Heart right ventricle (tissue), 16 donors: ENCODE results near the gene SCAF11. TPM values are rescaled to one million over a fixed set of nuclear protein-coding genes. Genes with fewer than 3 reads are reported as not detected.

Experiments used
- ATAC-seq, 8 donors: fragments of 200-7000 bp; cut with Tn5 transposase; one replicate each; pipeline ENCODE4 v1.9.1; 2020; ENCODE audit warnings: mild to moderate bottlenecking in 8 of 8, moderate library complexity in 8 of 8, moderate number of reproducible peaks in 1 of 8
- DNase-seq, 2 donors: peaks; one replicate each; pipeline ENCODE4 v3.0.0-alpha.2; 2020
- H3K27ac ChIP-seq, 10 donors: fragments of 200-600 bp; sonication (generic) in 2 of 10; one replicate each; pipeline versions ENCODE4 v1.5.0 to v1.8.0; 2020 to 2022; ENCODE audit warnings: mild to moderate bottlenecking in 3 of 10
- H3K27me3 ChIP-seq, 7 donors: fragments of 200-600 bp; one replicate each; pipeline ENCODE4 v1.8.0; 2021 to 2022; ENCODE audit warnings: mild to moderate bottlenecking in 2 of 7
- H3K36me3 ChIP-seq, 9 donors: fragments of 200-600 bp; sonication (generic) in 1 of 9; one replicate each; pipeline versions ENCODE4 v1.5.0 to v1.8.0; 2020 to 2022; ENCODE audit warnings: mild to moderate bottlenecking in 2 of 9
- H3K4me1 ChIP-seq, 9 donors: fragments of 200-600 bp; sonication (generic) in 1 of 9; one replicate each; pipeline versions ENCODE4 v1.5.0 to v1.8.0; 2020 to 2022; ENCODE audit warnings: mild to moderate bottlenecking in 4 of 9
- H3K4me3 ChIP-seq, 10 donors: fragments of 200-600 bp; sonication (generic) in 2 of 10; one replicate each; pipeline versions ENCODE4 v1.5.0 to v1.8.0; 2020 to 2022; ENCODE audit warnings: mild to moderate bottlenecking in 7 of 10, moderate library complexity in 2 of 10
- H3K9me3 ChIP-seq, 11 donors: fragments of 200-600 bp in 10 of 11; sonication (generic) in 2 of 11; one replicate each; pipeline versions ENCODE4 v1.5.0 to v1.8.0; 2013 to 2022; ENCODE audit warnings: mild to moderate bottlenecking in 2 of 11, control low read depth in 1 of 11, moderate library complexity in 1 of 11
- WGBS, 2 donors: extraction: QIAGEN DNeasy Blood & Tissue Kit; methylation state at CpG; one replicate each; pipeline ENCODE4 v1.1.7; 2013; ENCODE audit warnings: inconsistent platforms in 1 of 2; 5-methylcytosine and 5-hydroxymethylcytosine counted together
- intact Hi-C, 10 donors: fragments of 100-400 bp; cut with DNase I; formaldehyde crosslinking; loops; one replicate each; pipeline versions ENCODE4 v1.11.1 to v1.14.2; 2022
- polyA plus RNA-seq, 2 donors: library from polyadenylated mRNA; stranded (reverse); fragments of 200-250 nt; gene quantifications; one replicate each; pipeline ENCODE4 v1.2.3, GENCODE V29; 2013
- total RNA-seq, 10 donors: library from RNA; stranded (reverse); fragmentation: NEBNext Ultra II Directional in 3 of 10; extraction: Animal tissue kit (Norgen Biotek cat#: 25700) in 3 of 10; gene quantifications; one replicate each; pipeline versions ENCODE4 v1.2.1 to v1.2.4, GENCODE V29; 2021 to 2023
- TF ChIP-seq, protein P1 (sequence below), 9 donors: fragments of 200-600 bp; sonication (generic) in 2 of 9; IDR thresholded peaks; one replicate each; pipeline versions ENCODE4 v1.5.0 to v1.8.0; 2021 to 2022; ENCODE audit warnings: antibody characterized with exemption in 9 of 9, mild to moderate bottlenecking in 5 of 9, moderate library complexity in 1 of 9
- donor health status: Arrhythmogenic right ventricular cardiomyopathy.
- donor health status: ischemic (EF 13 %, LVEDD 7.1; RV severe dilation, severe dysfunction).
- donor health status: healthy with polysubstance abuse.
- donor health status: DM: no; HTN: yes; CAD: no.
- donor health status: DM: no; HTN: no; CAD: no.
- donor health status: ischemic (EF 25% LVEDD 6.9; RV normal size, moderate dysfunction).
- donor health status: ischemic (EF 25% LVEDD 5.7; RV mildly dilated, moderate dysfunction).
- donor health status: healthy.
- donor health status: DM: yes; HTN: yes; CAD: no.
- donor health status: Ischemic cardiomyopathy.
- donor health status: ischemic (EF 35%, LVEDD 5.7; RV mildly dilated, moderate dysfunction).
- donor health status: nonischemic (EF 11% LVEDD 7.7; RV severe dilation, severe dysfunction).
- donor health status: DM: yes; HTN: yes; CAD: no.
- donor health status: PGD.
- donor health status: ischemic (EF 29% LVEDD 5.4; RV normal size, mild dysfunction).
- donor health status: nonischemic (EF 23%, LVEDD 6.1; RV moderate dilation, normal function).

Gene SCAF11
- total and polyA plus RNA-seq, 12 donors, result 15.1 to 112 (median 85.6) TPM

- H3K27ac ChIP-seq, result peak overlapping the region in 8 of 10 donors; percentile 3 to 51 (median 46)
- H3K27me3 ChIP-seq, result no peaks in the 10 kb centered on the region
- H3K4me1 ChIP-seq, result peaks cover 3 to 97% (median 90%) of the 10 kb centered on the region in 9 donors
- TF ChIP-seq, protein P1, sequence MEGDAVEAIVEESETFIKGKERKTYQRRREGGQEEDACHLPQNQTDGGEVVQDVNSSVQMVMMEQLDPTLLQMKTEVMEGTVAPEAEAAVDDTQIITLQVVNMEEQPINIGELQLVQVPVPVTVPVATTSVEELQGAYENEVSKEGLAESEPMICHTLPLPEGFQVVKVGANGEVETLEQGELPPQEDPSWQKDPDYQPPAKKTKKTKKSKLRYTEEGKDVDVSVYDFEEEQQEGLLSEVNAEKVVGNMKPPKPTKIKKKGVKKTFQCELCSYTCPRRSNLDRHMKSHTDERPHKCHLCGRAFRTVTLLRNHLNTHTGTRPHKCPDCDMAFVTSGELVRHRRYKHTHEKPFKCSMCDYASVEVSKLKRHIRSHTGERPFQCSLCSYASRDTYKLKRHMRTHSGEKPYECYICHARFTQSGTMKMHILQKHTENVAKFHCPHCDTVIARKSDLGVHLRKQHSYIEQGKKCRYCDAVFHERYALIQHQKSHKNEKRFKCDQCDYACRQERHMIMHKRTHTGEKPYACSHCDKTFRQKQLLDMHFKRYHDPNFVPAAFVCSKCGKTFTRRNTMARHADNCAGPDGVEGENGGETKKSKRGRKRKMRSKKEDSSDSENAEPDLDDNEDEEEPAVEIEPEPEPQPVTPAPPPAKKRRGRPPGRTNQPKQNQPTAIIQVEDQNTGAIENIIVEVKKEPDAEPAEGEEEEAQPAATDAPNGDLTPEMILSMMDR (IDR thresholded peaks at IDR 0.05), result no peak
- no peak for DNase-seq
- H3K36me3 ChIP-seq, result peaks cover 0 to 7% (median 0%) of the 10 kb centered on the region in 9 donors
- peak in 3 of 8 donors; percentile 28 to 83 (median 67) for ATAC-seq
- intact Hi-C loops, result no loop called here
- H3K9me3 ChIP-seq, result no peaks in the 10 kb centered on the region
- no peak overlapping the region for H3K4me3 ChIP-seq
- WGBS, 2 donors, result 46 to 58% methylated on average over 1 of the region's 1 CpG
Observed at GRCh38 chr12:45980540-45980939, 9.8 kb downstream of the SCAF11 start.

DNA sequence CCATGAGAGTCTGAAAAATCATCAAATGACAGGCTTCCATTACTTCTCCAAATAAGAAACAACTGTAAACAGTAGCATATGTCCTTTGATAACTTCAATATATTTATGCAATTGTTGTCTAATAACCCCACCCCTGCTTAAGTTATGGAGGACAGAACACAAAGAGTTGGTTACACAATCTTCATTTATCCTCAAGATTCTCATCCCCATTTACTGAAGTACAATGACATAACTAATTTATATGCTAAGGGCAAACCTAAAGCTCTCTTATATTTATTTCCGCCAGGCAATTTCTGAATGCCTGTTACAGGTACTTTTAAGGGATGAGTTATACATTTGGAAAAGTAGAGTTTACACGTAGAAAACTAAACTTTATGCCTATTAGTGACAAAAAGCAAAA lies 12.3 kb downstream of the SCAF11 start:
- H3K4me1 ChIP-seq, result peaks cover 3 to 100% (median 94%) of the 10 kb centered on the region in 9 donors
- H3K4me3 ChIP-seq, result no peak overlapping the region
- H3K36me3 ChIP-seq, result peaks cover 0 to 8% (median 0%) of the 10 kb centered on the region in 9 donors
- ATAC-seq, result no peak
- peaks cover 0 to 3% (median 0%) of the 10 kb centered on the region in 11 donors for H3K9me3 ChIP-seq
- H3K27ac ChIP-seq, result peak overlapping the region in 1 of 10 donors; percentile 23
- DNase-seq, result no peak
- TF ChIP-seq, protein P1 (IDR thresholded peaks at IDR 0.05), result no peak
- intact Hi-C loops, result no loop called here
- no peaks in the 10 kb centered on the region for H3K27me3 ChIP-seq
- WGBS, 2 donors, result 83 to 92% methylated on average over 2 of the region's 2 CpGs

GRCh38 chr12:45977620-45978019 lies 12.8 kb downstream of the SCAF11 start:
- no peak overlapping the region for H3K4me3 ChIP-seq
- H3K27me3 ChIP-seq, result no peaks in the 10 kb centered on the region
- intact Hi-C loops, result no loop called here
- peaks cover 3 to 98% (median 90%) of the 10 kb centered on the region in 9 donors for H3K4me1 ChIP-seq
- H3K36me3 ChIP-seq, result peaks cover 0 to 8% (median 0%) of the 10 kb centered on the region in 9 donors
- no peak for ATAC-seq
- H3K9me3 ChIP-seq, result peaks cover 0 to 3% (median 0%) of the 10 kb centered on the region in 11 donors
- TF ChIP-seq, protein P1 (IDR thresholded peaks at IDR 0.05), result no peak
- DNase-seq, result no peak
- peak overlapping the region in 1 of 10 donors; percentile 23 for H3K27ac ChIP-seq

DNA sequence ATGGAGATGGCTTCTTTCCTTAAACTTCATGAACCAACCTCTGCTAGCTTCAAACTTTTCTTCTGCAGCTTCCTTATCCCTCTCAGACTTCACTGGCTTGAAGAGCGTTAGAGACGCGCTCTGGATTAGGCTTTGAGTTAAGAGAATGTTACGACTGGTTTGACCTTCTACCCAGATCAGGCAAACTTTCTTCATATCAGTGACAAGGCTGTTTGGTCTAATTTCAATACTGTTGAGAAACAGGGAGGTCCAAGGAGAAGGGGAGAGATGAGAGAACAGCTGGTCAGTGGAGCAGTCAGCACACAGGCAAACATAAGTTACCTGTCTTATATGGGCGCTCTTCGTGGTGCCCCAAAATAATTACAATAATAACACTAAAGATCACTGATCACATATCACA lies 14.9 kb downstream of the SCAF11 start:
- 66 to 77% methylated on average over 6 of the region's 6 CpGs for whole genome bisulfite sequencing, 2 donors
- ATAC-seq, result peak in 6 of 8 donors; percentile 12 to 55 (median 32)
- H3K27ac ChIP-seq, result peak overlapping the region in 7 of 10 donors; percentile 25 to 72 (median 45)

More for the DNA sequence above, 14.9 kb downstream of the SCAF11 start:
- TF ChIP-seq, protein P1 (IDR thresholded peaks at IDR 0.05), result no peak
- no peak for DNase-seq
- intact Hi-C loops, result no loop called here
- Histone ChIP-seq H3K9me3 (peaks cover 0 to 3% (median 0%) of the 10 kb centered on the region in 11 donors), H3K27me3 (no peaks in the 10 kb centered on the region), H3K4me3 (no peak overlapping the region), H3K4me1 (peaks cover 3 to 96% (median 89%) of the 10 kb centered on the region in 9 donors), H3K36me3 (peaks cover 0 to 12% (median 0%) of the 10 kb centered on the region in 9 donors)
